Thoracic aorta (tissue), 2 donors: ENCODE measurements around the gene MEX3D. TPM values are rescaled to one million over a fixed set of nuclear protein-coding genes. Genes with fewer than 3 reads are reported as not detected.
A peak's percentile ranks its signal among the peaks of the same experiment; 100 is the strongest.

Source experiments
- ATAC-seq: fragments of 150-250 bp; one replicate; pipeline ENCODE4 v1.8.0; 2017; ENCODE audit warnings: low read depth; ENCODE audit not compliant: insufficient number of reproducible peaks, low FRiP score
- DNase-seq: peaks from one replicate; pipeline ENCODE4 v3.0.0-alpha.2; 2020; ENCODE audit warnings: low spot score
- H3K27ac ChIP-seq, 2 donors: fragments of 200-600 bp; sonication (generic); 1 replicate in 1 of 2; 2 replicates in 1 of 2; pipeline ENCODE4 v1.5.1; 2016; ENCODE audit warnings: mild to moderate bottlenecking in 2 of 2, moderate library complexity in 2 of 2
- H3K27me3 ChIP-seq: fragments of 200-600 bp; sonication (generic); replicated peaks from 2 replicates; pipeline ENCODE4 v1.6.0; 2016; ENCODE audit warnings: mild to moderate bottlenecking; ENCODE audit not compliant: insufficient read depth
- H3K36me3 ChIP-seq: fragments of 200-600 bp; sonication (generic); one replicate; pipeline ENCODE4 v1.5.1; 2016
- H3K4me1 ChIP-seq, 2 donors: fragments of 200-600 bp; sonication (generic); 1 replicate in 1 of 2; 2 replicates in 1 of 2; pipeline versions ENCODE4 v1.5.1 to v1.6.0; 2016; ENCODE audit warnings: low read depth in 2 of 2, mild to moderate bottlenecking in 1 of 2; ENCODE audit not compliant: control insufficient read depth in 1 of 2
- H3K4me3 ChIP-seq: fragments of 200-600 bp; sonication (generic); 2 replicates; pipeline ENCODE4 v1.5.1; 2016; ENCODE audit warnings: mild to moderate bottlenecking
- H3K9me3 ChIP-seq: fragments of 200-600 bp; sonication (generic); 2 replicates; pipeline ENCODE4 v1.5.1; 2016
- CTCF ChIP-seq: fragments of 200-600 bp; sonication (generic); IDR thresholded peaks from one replicate; pipeline ENCODE4 v1.5.1; 2019; ENCODE audit warnings: antibody characterized with exemption
- total RNA-seq, 2 donors: library from RNA; depleted of rRNA; stranded (reverse); fragments of >200 nt; gene quantifications; one replicate each; pipeline versions ENCODE4 v1.1.0 to v1.2.3, GENCODE V29; 2016

MEX3D gene
- total RNA-seq, 2 donors from 2014 or later: 23.4 to 26.4 TPM

- Histone ChIP-seq H3K27ac (no peak overlapping the region), H3K27me3 (no peaks in the 10 kb centered on the region), H3K9me3 (no peaks in the 10 kb centered on the region), H3K36me3 (no peaks in the 10 kb centered on the region), H3K4me1 (peaks cover 3 to 14% of the 10 kb centered on the region in 2 donors), H3K4me3 (no peak overlapping the region)
- TF ChIP-seq CTCF: no peak
- DNase-seq (no peak), ATAC-seq (no peak)
Measured at GRCh38 chr19:1569997-1570396, 1.9 kb upstream of the MEX3D start.

- no peak overlapping the region for H3K27ac ChIP-seq
- no peak for ATAC-seq
- H3K27me3 ChIP-seq: no peaks in the 10 kb centered on the region
Measured at GRCh38 chr19:1567848-1568227, 287 bp downstream of the MEX3D start.

GRCh38 chr19:1567116-1567847 lies 843 bp downstream of the MEX3D start:
- peak; percentile 8 for ATAC-seq

More at GRCh38 chr19:1567848-1568227, 287 bp downstream of the MEX3D start:
- Histone ChIP-seq H3K9me3 (no peaks in the 10 kb centered on the region), H3K36me3 (no peaks in the 10 kb centered on the region), H3K4me1 (peaks cover 3 to 14% of the 10 kb centered on the region in 2 donors), H3K4me3 (no peak overlapping the region)
- DNase-seq: no peak
- TF ChIP-seq CTCF: no peak

GRCh38 chr19:1566392-1567115 lies 1.6 kb downstream of the MEX3D start:
- Histone ChIP-seq H3K27me3 (no peaks in the 10 kb centered on the region), H3K27ac (peak overlapping the region; percentile 58 to 66), H3K4me1 (peaks cover 3 to 14% of the 10 kb centered on the region in 2 donors), H3K36me3 (no peaks in the 10 kb centered on the region), H3K9me3 (no peaks in the 10 kb centered on the region), H3K4me3 (peak overlapping the region; percentile 86)
- no peak for TF ChIP-seq CTCF
- ATAC-seq (peak; percentile 28), DNase-seq (no peak)

More at GRCh38 chr19:1567116-1567847, 843 bp downstream of the MEX3D start:
- no peak for TF ChIP-seq CTCF
- H3K27me3 ChIP-seq: no peaks in the 10 kb centered on the region
- H3K36me3 ChIP-seq: no peaks in the 10 kb centered on the region
- peak overlapping the region; percentile 58 to 66 for H3K27ac ChIP-seq
- no peak for DNase-seq
- peak overlapping the region; percentile 86 for H3K4me3 ChIP-seq
- no peaks in the 10 kb centered on the region for H3K9me3 ChIP-seq
- H3K4me1 ChIP-seq: peaks cover 3 to 14% of the 10 kb centered on the region in 2 donors

- Histone ChIP-seq H3K9me3 (no peaks in the 10 kb centered on the region), H3K36me3 (no peaks in the 10 kb centered on the region)
- no peak for ATAC-seq
Measured at GRCh38 chr19:1563251-1563650, 4.9 kb downstream of the MEX3D start.

More at GRCh38 chr19:1563251-1563650, 4.9 kb downstream of the MEX3D start:
- DNase-seq: no peak
- TF ChIP-seq CTCF: no peak
- Histone ChIP-seq H3K27ac (no peak overlapping the region), H3K4me3 (no peak overlapping the region), H3K4me1 (peaks cover 0 to 9% of the 10 kb centered on the region in 2 donors), H3K27me3 (no peaks in the 10 kb centered on the region)
